ENCODE results near the gene NXF1. TPM values are rescaled to one million over a fixed set of nuclear protein-coding genes. Genes with fewer than 3 reads are reported as not detected.
A peak's percentile ranks its signal among the peaks of the same experiment; 100 is the strongest.

The NXF1 gene
- total and polyA plus RNA-seq, 2 of the 13 experiments (the other 11 are each of a cell fraction or from before 2014, with no cell fraction given) = 30.4 to 30.9 TPM

DNA sequence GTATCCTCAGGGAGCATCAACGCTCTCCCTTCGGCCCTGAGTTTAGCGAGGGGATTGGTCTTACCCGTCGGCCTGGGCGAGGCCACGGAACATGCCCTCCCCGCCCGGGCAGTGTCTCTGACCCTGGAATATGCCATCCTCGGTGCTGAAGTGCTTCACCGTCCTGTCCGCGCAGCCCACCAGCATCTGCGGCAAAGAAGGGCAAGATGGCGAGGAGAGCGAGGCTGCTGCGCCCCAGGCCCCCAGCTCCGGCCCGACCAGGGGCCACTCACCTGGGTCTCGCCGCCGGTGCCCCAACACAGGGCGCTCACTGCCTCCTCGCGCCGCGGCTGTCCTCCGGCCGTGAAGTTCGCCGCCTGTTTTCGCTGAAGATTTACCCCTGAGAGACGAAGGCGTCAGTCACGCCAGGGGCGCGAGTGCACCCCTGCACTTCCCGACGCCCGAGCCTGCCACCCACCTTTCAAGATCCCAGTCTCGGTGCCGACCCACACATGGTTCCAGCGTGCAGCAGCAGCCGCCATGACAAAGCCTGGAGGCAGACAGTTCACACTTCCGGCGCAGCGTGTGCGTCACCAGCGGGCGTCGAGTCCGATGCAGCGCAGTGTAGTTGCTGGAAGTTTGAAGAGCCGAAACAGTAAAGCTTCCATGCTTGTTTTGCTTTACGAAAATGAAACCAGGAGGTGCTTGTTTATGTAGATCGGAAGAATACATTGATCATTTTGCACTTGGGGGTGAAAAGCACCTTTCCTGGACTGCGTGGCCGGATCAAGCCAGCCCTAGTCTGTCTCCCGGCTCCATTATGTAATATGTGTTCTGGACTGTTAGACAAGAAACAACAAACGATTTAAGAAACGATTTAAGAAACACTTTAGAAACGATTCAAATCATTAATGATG is 34.1 kb upstream of the NXF1 start, which contains the start of gene WDR74 (continued):
- TF ChIP-seq ARNT (IDR thresholded peaks at IDR 0.05) (no peak), CC2D1A (CRISPR knock-in tag; IDR thresholded peaks at IDR 0.05) (no peak), TGIF2 (CRISPR knock-in tag; IDR thresholded peaks at IDR 0.05) (peak; percentile 97), ZBTB21 (CRISPR knock-in tag; IDR thresholded peaks at IDR 0.05) (peak; percentile 47; the same call in 1 of the 2 replicates), SP140L (CRISPR knock-in tag; IDR thresholded peaks at IDR 0.05; ENCODE audit: borderline replicate concordance) (peak; percentile 79; the same call in 1 of the 2 replicates), SIN3A (IDR thresholded peaks at IDR 0.05; ENCODE audit: borderline replicate concordance, low read depth, low read length) (peak; percentile 96), NBN (conservative IDR thresholded peaks at IDR 0.05) (no peak), ZNF543 (CRISPR knock-in tag; IDR thresholded peaks at IDR 0.05) (no peak), ZNF572 (CRISPR knock-in tag; IDR thresholded peaks at IDR 0.05) (peak; percentile 48; the same call in 1 of the 2 replicates), POLR2AphosphoS2 (IDR thresholded peaks at IDR 0.05; ENCODE audit: low read depth, low read length) (no peak), ZNF367 (CRISPR knock-in tag; IDR thresholded peaks at IDR 0.05; ENCODE audit: borderline replicate concordance) (no peak), ZNF550 (CRISPR knock-in tag; IDR thresholded peaks at IDR 0.05; ENCODE audit: borderline replicate concordance) (0 out of 2 replicates have a peak, but pooled peaks have one; percentile 76), ZNF333 (CRISPR knock-in tag; IDR thresholded peaks at IDR 0.05; ENCODE audit: borderline replicate concordance) (peak; percentile 69), ZNF547 (CRISPR knock-in tag; IDR thresholded peaks at IDR 0.05) (peak; percentile 59; the same call in 1 of the 2 replicates)
- TF ChIP-seq, protein P1, sequence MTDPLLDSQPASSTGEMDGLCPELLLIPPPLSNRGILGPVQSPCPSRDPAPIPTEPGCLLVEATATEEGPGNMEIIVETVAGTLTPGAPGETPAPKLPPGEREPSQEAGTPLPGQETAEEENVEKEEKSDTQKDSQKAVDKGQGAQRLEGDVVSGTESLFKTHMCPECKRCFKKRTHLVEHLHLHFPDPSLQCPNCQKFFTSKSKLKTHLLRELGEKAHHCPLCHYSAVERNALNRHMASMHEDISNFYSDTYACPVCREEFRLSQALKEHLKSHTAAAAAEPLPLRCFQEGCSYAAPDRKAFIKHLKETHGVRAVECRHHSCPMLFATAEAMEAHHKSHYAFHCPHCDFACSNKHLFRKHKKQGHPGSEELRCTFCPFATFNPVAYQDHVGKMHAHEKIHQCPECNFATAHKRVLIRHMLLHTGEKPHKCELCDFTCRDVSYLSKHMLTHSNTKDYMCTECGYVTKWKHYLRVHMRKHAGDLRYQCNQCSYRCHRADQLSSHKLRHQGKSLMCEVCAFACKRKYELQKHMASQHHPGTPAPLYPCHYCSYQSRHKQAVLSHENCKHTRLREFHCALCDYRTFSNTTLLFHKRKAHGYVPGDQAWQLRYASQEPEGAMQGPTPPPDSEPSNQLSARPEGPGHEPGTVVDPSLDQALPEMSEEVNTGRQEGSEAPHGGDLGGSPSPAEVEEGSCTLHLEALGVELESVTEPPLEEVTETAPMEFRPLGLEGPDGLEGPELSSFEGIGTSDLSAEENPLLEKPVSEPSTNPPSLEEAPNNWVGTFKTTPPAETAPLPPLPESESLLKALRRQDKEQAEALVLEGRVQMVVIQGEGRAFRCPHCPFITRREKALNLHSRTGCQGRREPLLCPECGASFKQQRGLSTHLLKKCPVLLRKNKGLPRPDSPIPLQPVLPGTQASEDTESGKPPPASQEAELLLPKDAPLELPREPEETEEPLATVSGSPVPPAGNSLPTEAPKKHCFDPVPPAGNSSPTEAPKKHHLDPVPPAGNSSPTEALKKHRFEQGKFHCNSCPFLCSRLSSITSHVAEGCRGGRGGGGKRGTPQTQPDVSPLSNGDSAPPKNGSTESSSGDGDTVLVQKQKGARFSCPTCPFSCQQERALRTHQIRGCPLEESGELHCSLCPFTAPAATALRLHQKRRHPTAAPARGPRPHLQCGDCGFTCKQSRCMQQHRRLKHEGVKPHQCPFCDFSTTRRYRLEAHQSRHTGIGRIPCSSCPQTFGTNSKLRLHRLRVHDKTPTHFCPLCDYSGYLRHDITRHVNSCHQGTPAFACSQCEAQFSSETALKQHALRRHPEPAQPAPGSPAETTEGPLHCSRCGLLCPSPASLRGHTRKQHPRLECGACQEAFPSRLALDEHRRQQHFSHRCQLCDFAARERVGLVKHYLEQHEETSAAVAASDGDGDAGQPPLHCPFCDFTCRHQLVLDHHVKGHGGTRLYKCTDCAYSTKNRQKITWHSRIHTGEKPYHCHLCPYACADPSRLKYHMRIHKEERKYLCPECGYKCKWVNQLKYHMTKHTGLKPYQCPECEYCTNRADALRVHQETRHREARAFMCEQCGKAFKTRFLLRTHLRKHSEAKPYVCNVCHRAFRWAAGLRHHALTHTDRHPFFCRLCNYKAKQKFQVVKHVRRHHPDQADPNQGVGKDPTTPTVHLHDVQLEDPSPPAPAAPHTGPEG (CRISPR knock-in tag; IDR thresholded peaks at IDR 0.05) = 0 out of 2 replicates have a peak, but pooled peaks have one; percentile 49
- TF ChIP-seq, protein P2, sequence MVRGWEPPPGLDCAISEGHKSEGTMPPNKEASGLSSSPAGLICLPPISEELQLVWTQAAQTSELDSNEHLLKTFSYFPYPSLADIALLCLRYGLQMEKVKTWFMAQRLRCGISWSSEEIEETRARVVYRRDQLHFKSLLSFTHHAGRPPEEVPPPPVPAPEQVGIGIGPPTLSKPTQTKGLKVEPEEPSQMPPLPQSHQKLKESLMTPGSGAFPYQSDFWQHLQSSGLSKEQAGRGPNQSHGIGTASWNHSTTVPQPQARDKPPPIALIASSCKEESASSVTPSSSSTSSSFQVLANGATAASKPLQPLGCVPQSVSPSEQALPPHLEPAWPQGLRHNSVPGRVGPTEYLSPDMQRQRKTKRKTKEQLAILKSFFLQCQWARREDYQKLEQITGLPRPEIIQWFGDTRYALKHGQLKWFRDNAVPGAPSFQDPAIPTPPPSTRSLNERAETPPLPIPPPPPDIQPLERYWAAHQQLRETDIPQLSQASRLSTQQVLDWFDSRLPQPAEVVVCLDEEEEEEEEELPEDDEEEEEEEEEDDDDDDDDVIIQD (CRISPR knock-in tag; IDR thresholded peaks at IDR 0.05; ENCODE audit: low read depth) = peak; percentile 82; the same call in 1 of the 2 replicates
- TF ChIP-seq, protein P3, sequence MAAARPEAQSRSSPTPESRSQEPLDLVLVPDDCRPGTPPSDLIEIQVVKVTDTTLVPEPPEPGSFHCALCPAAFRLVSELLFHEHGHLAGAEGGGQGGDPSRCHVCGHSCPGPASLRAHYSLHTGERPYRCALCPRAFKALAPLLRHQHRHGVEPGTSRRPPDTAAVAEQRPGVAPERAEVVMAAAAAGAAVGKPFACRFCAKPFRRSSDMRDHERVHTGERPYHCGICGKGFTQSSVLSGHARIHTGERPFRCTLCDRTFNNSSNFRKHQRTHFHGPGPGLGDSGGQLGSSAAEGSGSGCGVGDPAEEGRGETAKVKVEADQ (CRISPR knock-in tag; IDR thresholded peaks at IDR 0.05; ENCODE audit: borderline replicate concordance) = 0 out of 2 replicates have a peak, but pooled peaks have one; percentile 21
- TF ChIP-seq, protein P4, sequence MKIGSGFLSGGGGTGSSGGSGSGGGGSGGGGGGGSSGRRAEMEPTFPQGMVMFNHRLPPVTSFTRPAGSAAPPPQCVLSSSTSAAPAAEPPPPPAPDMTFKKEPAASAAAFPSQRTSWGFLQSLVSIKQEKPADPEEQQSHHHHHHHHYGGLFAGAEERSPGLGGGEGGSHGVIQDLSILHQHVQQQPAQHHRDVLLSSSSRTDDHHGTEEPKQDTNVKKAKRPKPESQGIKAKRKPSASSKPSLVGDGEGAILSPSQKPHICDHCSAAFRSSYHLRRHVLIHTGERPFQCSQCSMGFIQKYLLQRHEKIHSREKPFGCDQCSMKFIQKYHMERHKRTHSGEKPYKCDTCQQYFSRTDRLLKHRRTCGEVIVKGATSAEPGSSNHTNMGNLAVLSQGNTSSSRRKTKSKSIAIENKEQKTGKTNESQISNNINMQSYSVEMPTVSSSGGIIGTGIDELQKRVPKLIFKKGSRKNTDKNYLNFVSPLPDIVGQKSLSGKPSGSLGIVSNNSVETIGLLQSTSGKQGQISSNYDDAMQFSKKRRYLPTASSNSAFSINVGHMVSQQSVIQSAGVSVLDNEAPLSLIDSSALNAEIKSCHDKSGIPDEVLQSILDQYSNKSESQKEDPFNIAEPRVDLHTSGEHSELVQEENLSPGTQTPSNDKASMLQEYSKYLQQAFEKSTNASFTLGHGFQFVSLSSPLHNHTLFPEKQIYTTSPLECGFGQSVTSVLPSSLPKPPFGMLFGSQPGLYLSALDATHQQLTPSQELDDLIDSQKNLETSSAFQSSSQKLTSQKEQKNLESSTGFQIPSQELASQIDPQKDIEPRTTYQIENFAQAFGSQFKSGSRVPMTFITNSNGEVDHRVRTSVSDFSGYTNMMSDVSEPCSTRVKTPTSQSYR (CRISPR knock-in tag; IDR thresholded peaks at IDR 0.05; ENCODE audit: borderline replicate concordance) = peak; percentile 22; the same call in 1 of the 2 replicates
